NCI-H2081 (cell line): ENCODE data around the gene FOXP4.
A peak's percentile ranks its signal among the peaks of the same experiment; 100 is the strongest.

Experiments used
- DNase-seq, 2 experiments: peaks; one replicate each; lab custom pipeline; 2025; lab: John Stamatoyannopoulos, UW

FOXP4 gene

GRCh38 chr6:41519745-41520699 lies 26.2 kb upstream of the FOXP4 start:
- DNase-seq: no peak

- DNase-seq: no peak
These were observed 23.2 kb upstream of the FOXP4 start for GRCh38 chr6:41522780-41523548.

- peak in 1 of 2 experiments; percentile 25 for DNase-seq
These were observed 22.1 kb upstream of the FOXP4 start for GRCh38 chr6:41523915-41524633.

GRCh38 chr6:41524634-41525011 lies 21.6 kb upstream of the FOXP4 start:
- DNase-seq: no peak

- DNase-seq: peak in 1 of 2 experiments; percentile 19
These were observed 18.3 kb upstream of the FOXP4 start for GRCh38 chr6:41527721-41528408.

- DNase-seq: no peak
These were observed 17.7 kb upstream of the FOXP4 start for GRCh38 chr6:41528409-41528963.

GRCh38 chr6:41529049-41529448 lies 17.1 kb upstream of the FOXP4 start:
- no peak for DNase-seq

- no peak for DNase-seq
These were observed 16.2 kb upstream of the FOXP4 start for GRCh38 chr6:41529970-41530369.

- no peak for DNase-seq
These were observed 15.7 kb upstream of the FOXP4 start for GRCh38 chr6:41530476-41530875.

- no peak for DNase-seq
These were observed 15.2 kb upstream of the FOXP4 start for GRCh38 chr6:41531016-41531415.

GRCh38 chr6:41531591-41532582 lies 14.3 kb upstream of the FOXP4 start:
- DNase-seq: peak; percentile 58 to 79

GRCh38 chr6:41535766-41536165 lies 10.4 kb upstream of the FOXP4 start:
- DNase-seq: no peak

GRCh38 chr6:41536795-41537758 lies 9.1 kb upstream of the FOXP4 start:
- peak; percentile 86 to 94 for DNase-seq

- no peak for DNase-seq
These were observed 7.5 kb upstream of the FOXP4 start for GRCh38 chr6:41538556-41539182.

GRCh38 chr6:41539204-41539603 lies 7.0 kb upstream of the FOXP4 start:
- DNase-seq: no peak

GRCh38 chr6:41541364-41541763 lies 4.8 kb upstream of the FOXP4 start:
- DNase-seq: no peak

- DNase-seq: no peak
These were observed 3.1 kb upstream of the FOXP4 start for GRCh38 chr6:41543087-41543486.

GRCh38 chr6:41545247-41545702 lies 906 bp upstream of the FOXP4 start:
- DNase-seq: no peak
